ENCODE results near the gene PIK3C2B.

GRCh38 chr1:204505674-204506200 is 11.1 kb upstream of the PIK3C2B start:
- TF ChIP-seq CTCF (IDR thresholded peaks at IDR 0.05) = no peak
- TF ChIP-seq POLR2AphosphoS5 (IDR thresholded peaks at IDR 0.05) = no peak

Data from prostate gland (tissue), 2 donors.